ENCODE measurements around the gene CD93.

The CD93 gene

DNA sequence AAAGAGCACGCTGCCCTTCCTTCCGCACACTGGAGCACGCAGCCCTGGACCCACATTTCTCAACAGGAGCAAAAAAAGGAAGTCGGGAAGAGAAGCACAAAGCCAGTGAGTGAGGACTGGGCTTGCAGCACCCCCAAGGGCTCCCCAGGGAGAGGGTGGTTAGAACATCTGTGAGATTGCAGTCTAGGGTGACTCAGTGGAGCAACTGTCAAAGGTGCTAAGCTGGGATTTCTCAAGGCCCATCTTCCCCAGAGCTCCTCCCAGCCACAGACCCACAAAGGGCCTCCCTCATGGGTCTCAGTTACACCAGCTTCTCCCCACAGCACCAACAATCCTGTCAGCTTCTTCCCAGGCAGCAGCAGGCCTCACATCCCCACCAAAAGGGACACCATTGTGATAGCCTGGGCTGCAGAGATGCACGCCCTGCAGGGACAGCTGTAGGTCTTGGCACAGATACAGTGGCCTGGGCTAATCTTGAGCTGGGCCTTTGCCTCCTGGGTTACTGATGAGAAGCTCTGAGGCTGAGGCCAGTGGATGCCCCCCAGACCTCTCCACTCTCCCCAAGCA, 39.6 kb upstream of the CD93 start:
- no peaks in the 10 kb centered on the region for H3K27me3 ChIP-seq (ENCODE audit: control insufficient read depth in 3 of 3, insufficient read depth in 3 of 3, low read depth in 1 of 3, low read length in 3 of 3)
- peaks cover 2% of the 10 kb centered on the region for H3K79me1 ChIP-seq (ENCODE audit: low read depth, low read length)
- H2BK120ac ChIP-seq (ENCODE audit: low read depth, low read length) = peak overlapping the region; percentile 34
- no peak overlapping the region for H3K4me2 ChIP-seq (ENCODE audit: insufficient read depth, low read length, poor library complexity, severe bottlenecking)
- no peak overlapping the region for H3K18ac ChIP-seq (ENCODE audit: low read length)
- no peak overlapping the region for H2AFZ ChIP-seq (ENCODE audit: low read length)
- no peak overlapping the region for H2BK5ac ChIP-seq (ENCODE audit: low read length)
- H4K8ac ChIP-seq (ENCODE audit: low read depth, low read length) = no peak overlapping the region
- H3K36me3 ChIP-seq (replicated peaks in 1 of 2; ENCODE audit: control insufficient read depth in 2 of 2, insufficient read depth in 2 of 2, low read length in 2 of 2) = no peaks in the 10 kb centered on the region
- peak overlapping the region; percentile 57 for H3K9ac ChIP-seq (ENCODE audit: low read depth, low read length, poor library complexity)
- no peak overlapping the region for H3K23ac ChIP-seq (ENCODE audit: low read depth, low read length, poor library complexity)
- H2BK12ac ChIP-seq (ENCODE audit: low read length) = no peak overlapping the region
- no peak overlapping the region for H3K4me3 ChIP-seq (ENCODE audit: low read length in 2 of 2)
- no peak overlapping the region for H4K91ac ChIP-seq (ENCODE audit: low read depth, low read length, poor library complexity)
- H3K9me3 ChIP-seq (replicated peaks in 1 of 2; ENCODE audit: control insufficient read depth in 2 of 2, insufficient read depth in 1 of 2, low read depth in 1 of 2, low read length in 2 of 2) = no peaks in the 10 kb centered on the region
- H3K27ac ChIP-seq (replicated peaks; ENCODE audit: low read length) = no peak overlapping the region
- no CpG with 5 or more reads among the region's 5 CpGs for WGBS, 2 donors (ENCODE audit: extremely low coverage in 2 of 2, insufficient read length in 2 of 2, insufficient replicate concordance in 1 of 2)
- peak overlapping the region; percentile 40 for H2BK15ac ChIP-seq (ENCODE audit: low read length)
- DNase-seq (ENCODE audit: low spot score) = no peak
- H3K4me1 ChIP-seq (ENCODE audit: control insufficient read depth in 2 of 2, insufficient read depth in 1 of 2, low read depth in 1 of 2, low read length in 2 of 2) = peaks cover 0 to 4% of the 10 kb centered on the region in 2 donors
- H3K4ac ChIP-seq (ENCODE audit: low read length) = no peak overlapping the region
- H3K14ac ChIP-seq (ENCODE audit: low read length) = no peak overlapping the region
- H2AK5ac ChIP-seq (ENCODE audit: low read depth, low read length) = no peak overlapping the region

DNA sequence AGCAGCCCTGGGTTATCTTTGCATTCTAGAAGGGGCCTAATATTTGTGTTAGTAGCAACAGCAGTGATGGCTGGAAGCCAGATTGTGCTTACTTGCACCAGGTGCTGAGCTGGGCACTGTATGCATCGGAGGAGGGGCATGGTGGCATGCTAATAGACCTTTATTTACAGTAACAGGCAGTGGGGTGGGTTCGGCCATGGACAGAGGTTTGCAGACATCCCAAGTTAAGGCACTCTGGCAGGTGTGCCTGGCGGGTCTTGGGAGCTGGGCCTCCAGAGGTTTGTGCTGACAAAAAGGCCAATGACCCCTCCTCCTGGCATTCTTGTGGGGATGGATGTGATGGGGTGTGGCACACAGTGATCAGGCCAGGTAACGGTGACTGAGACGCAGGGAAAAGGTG, 39.0 kb upstream of the CD93 start:
- Histone ChIP-seq H3K14ac (ENCODE audit: low read length) (no peak overlapping the region), H3K18ac (ENCODE audit: low read length) (no peak overlapping the region)
- no CpG with 5 or more reads among the region's 5 CpGs for WGBS, 2 donors (ENCODE audit: extremely low coverage in 2 of 2, insufficient read length in 2 of 2, insufficient replicate concordance in 1 of 2)

GRCh38 chr20:23123886-23124285, 37.8 kb upstream of the CD93 start:
- Histone ChIP-seq H2BK12ac (ENCODE audit: low read length) (no peak overlapping the region), H3K18ac (ENCODE audit: low read length) (no peak overlapping the region), H3K36me3 (replicated peaks in 1 of 2; ENCODE audit: control insufficient read depth in 2 of 2, insufficient read depth in 2 of 2, low read length in 2 of 2) (no peaks in the 10 kb centered on the region), H4K8ac (ENCODE audit: low read depth, low read length) (no peak overlapping the region), H3K9ac (ENCODE audit: low read depth, low read length, poor library complexity) (no peak overlapping the region), H3K4ac (ENCODE audit: low read length) (no peak overlapping the region), H3K4me1 (ENCODE audit: control insufficient read depth in 2 of 2, insufficient read depth in 1 of 2, low read depth in 1 of 2, low read length in 2 of 2) (peaks cover 0 to 4% of the 10 kb centered on the region in 2 donors), H3K23ac (ENCODE audit: low read depth, low read length, poor library complexity) (peak overlapping the region; percentile 52), H2BK15ac (ENCODE audit: low read length) (no peak overlapping the region), H3K14ac (ENCODE audit: low read length) (no peak overlapping the region), H3K79me1 (ENCODE audit: low read depth, low read length) (peaks cover 2% of the 10 kb centered on the region), H3K4me2 (ENCODE audit: insufficient read depth, low read length, poor library complexity, severe bottlenecking) (no peak overlapping the region), H3K4me3 (ENCODE audit: low read length in 2 of 2) (no peak overlapping the region), H3K27me3 (ENCODE audit: control insufficient read depth in 3 of 3, insufficient read depth in 3 of 3, low read depth in 1 of 3, low read length in 3 of 3) (no peaks in the 10 kb centered on the region), H2BK120ac (ENCODE audit: low read depth, low read length) (no peak overlapping the region), H4K91ac (ENCODE audit: low read depth, low read length, poor library complexity) (no peak overlapping the region), H2AFZ (ENCODE audit: low read length) (no peak overlapping the region), H3K9me3 (replicated peaks in 1 of 2; ENCODE audit: control insufficient read depth in 2 of 2, insufficient read depth in 1 of 2, low read depth in 1 of 2, low read length in 2 of 2) (no peaks in the 10 kb centered on the region), H2BK5ac (ENCODE audit: low read length) (no peak overlapping the region), H2AK5ac (ENCODE audit: low read depth, low read length) (no peak overlapping the region), H3K27ac (replicated peaks; ENCODE audit: low read length) (no peak overlapping the region)
- no CpG with 5 or more reads among the region's 10 CpGs for WGBS, 2 donors (ENCODE audit: extremely low coverage in 2 of 2, insufficient read length in 2 of 2, insufficient replicate concordance in 1 of 2)
- no peak for DNase-seq (ENCODE audit: low spot score)

More for the DNA sequence above, 39.0 kb upstream of the CD93 start:
- H2BK120ac ChIP-seq (ENCODE audit: low read depth, low read length) = no peak overlapping the region
- no peak for DNase-seq (ENCODE audit: low spot score)
- H3K4ac ChIP-seq (ENCODE audit: low read length) = no peak overlapping the region
- no peak overlapping the region for H2BK15ac ChIP-seq (ENCODE audit: low read length)
- no peak overlapping the region for H4K91ac ChIP-seq (ENCODE audit: low read depth, low read length, poor library complexity)
- no peak overlapping the region for H4K8ac ChIP-seq (ENCODE audit: low read depth, low read length)
- H3K23ac ChIP-seq (ENCODE audit: low read depth, low read length, poor library complexity) = no peak overlapping the region
- no peak overlapping the region for H2BK12ac ChIP-seq (ENCODE audit: low read length)
- H3K79me1 ChIP-seq (ENCODE audit: low read depth, low read length) = peaks cover 2% of the 10 kb centered on the region
- H2AFZ ChIP-seq (ENCODE audit: low read length) = no peak overlapping the region
- H3K4me1 ChIP-seq (ENCODE audit: control insufficient read depth in 2 of 2, insufficient read depth in 1 of 2, low read depth in 1 of 2, low read length in 2 of 2) = peaks cover 0 to 4% of the 10 kb centered on the region in 2 donors
- no peak overlapping the region for H3K9ac ChIP-seq (ENCODE audit: low read depth, low read length, poor library complexity)
- H3K4me2 ChIP-seq (ENCODE audit: insufficient read depth, low read length, poor library complexity, severe bottlenecking) = no peak overlapping the region
- no peak overlapping the region for H2BK5ac ChIP-seq (ENCODE audit: low read length)
- H2AK5ac ChIP-seq (ENCODE audit: low read depth, low read length) = no peak overlapping the region
- no peaks in the 10 kb centered on the region for H3K36me3 ChIP-seq (replicated peaks in 1 of 2; ENCODE audit: control insufficient read depth in 2 of 2, insufficient read depth in 2 of 2, low read length in 2 of 2)
- H3K9me3 ChIP-seq (replicated peaks in 1 of 2; ENCODE audit: control insufficient read depth in 2 of 2, insufficient read depth in 1 of 2, low read depth in 1 of 2, low read length in 2 of 2) = no peaks in the 10 kb centered on the region
- no peaks in the 10 kb centered on the region for H3K27me3 ChIP-seq (ENCODE audit: control insufficient read depth in 3 of 3, insufficient read depth in 3 of 3, low read depth in 1 of 3, low read length in 3 of 3)
- H3K27ac ChIP-seq (replicated peaks; ENCODE audit: low read length) = no peak overlapping the region
- H3K4me3 ChIP-seq (ENCODE audit: low read length in 2 of 2) = no peak overlapping the region

- Histone ChIP-seq H2BK120ac (ENCODE audit: low read depth, low read length) (no peak overlapping the region), H3K4me1 (ENCODE audit: control insufficient read depth in 2 of 2, insufficient read depth in 1 of 2, low read depth in 1 of 2, low read length in 2 of 2) (peaks cover 0 to 4% of the 10 kb centered on the region in 2 donors), H3K79me1 (ENCODE audit: low read depth, low read length) (peaks cover 2% of the 10 kb centered on the region), H3K4ac (ENCODE audit: low read length) (no peak overlapping the region), H3K27ac (replicated peaks; ENCODE audit: low read length) (no peak overlapping the region), H2BK5ac (ENCODE audit: low read length) (no peak overlapping the region), H2BK15ac (ENCODE audit: low read length) (no peak overlapping the region), H3K18ac (ENCODE audit: low read length) (peak overlapping the region; percentile 62), H3K4me2 (ENCODE audit: insufficient read depth, low read length, poor library complexity, severe bottlenecking) (no peak overlapping the region), H2AFZ (ENCODE audit: low read length) (no peak overlapping the region), H3K14ac (ENCODE audit: low read length) (peak overlapping the region; percentile 47), H3K9ac (ENCODE audit: low read depth, low read length, poor library complexity) (no peak overlapping the region), H3K4me3 (ENCODE audit: low read length in 2 of 2) (no peak overlapping the region), H4K8ac (ENCODE audit: low read depth, low read length) (no peak overlapping the region), H2AK5ac (ENCODE audit: low read depth, low read length) (peak overlapping the region; percentile 14), H2BK12ac (ENCODE audit: low read length) (no peak overlapping the region), H3K9me3 (replicated peaks in 1 of 2; ENCODE audit: control insufficient read depth in 2 of 2, insufficient read depth in 1 of 2, low read depth in 1 of 2, low read length in 2 of 2) (no peaks in the 10 kb centered on the region), H3K36me3 (replicated peaks in 1 of 2; ENCODE audit: control insufficient read depth in 2 of 2, insufficient read depth in 2 of 2, low read length in 2 of 2) (no peaks in the 10 kb centered on the region), H4K91ac (ENCODE audit: low read depth, low read length, poor library complexity) (no peak overlapping the region), H3K27me3 (ENCODE audit: control insufficient read depth in 3 of 3, insufficient read depth in 3 of 3, low read depth in 1 of 3, low read length in 3 of 3) (no peaks in the 10 kb centered on the region), H3K23ac (ENCODE audit: low read depth, low read length, poor library complexity) (no peak overlapping the region)
- no CpG with 5 or more reads among the region's 18 CpGs for WGBS, 2 donors (ENCODE audit: extremely low coverage in 2 of 2, insufficient read length in 2 of 2, insufficient replicate concordance in 1 of 2)
- DNase-seq (ENCODE audit: low spot score) = no peak
These were observed 36.9 kb upstream of the CD93 start for GRCh38 chr20:23122796-23123655.

Measured in neuronal stem cell (in vitro differentiated cells).